Loucy (cell line): ENCODE measurements around the gene PDGFC.

ENCODE experiments used
- H2AFZ ChIP-seq: fragments of 200-600 bp; sonication (generic); 2 replicates; pipeline ENCODE4 v1.6.0; 2016; ENCODE audit warnings: antibody characterized with exemption, mild to moderate bottlenecking, low read length, moderate library complexity
- H3F3A ChIP-seq: fragments of 200-600 bp; 2 replicates; pipeline ENCODE4 v1.6.0; 2016; ENCODE audit warnings: antibody characterized with exemption, low read depth, mild to moderate bottlenecking
- H3K27me3 ChIP-seq: fragments of 200-600 bp; sonication (generic); 2 replicates; pipeline ENCODE4 v1.6.1; 2014; ENCODE audit warnings: low read length, mild to moderate bottlenecking; ENCODE audit not compliant: insufficient read depth, poor library complexity, severe bottlenecking
- H3K36me3 ChIP-seq: fragments of 200-600 bp; sonication (generic); 2 replicates; pipeline ENCODE4 v1.6.1; 2016; ENCODE audit warnings: low read length; ENCODE audit not compliant: insufficient read depth
- H3K4me1 ChIP-seq: fragments of 200-600 bp; sonication (generic); 2 replicates; pipeline ENCODE4 v1.5.1; 2014; ENCODE audit warnings: low read length, mild to moderate bottlenecking; ENCODE audit not compliant: insufficient read depth, poor library complexity, severe bottlenecking
- H3K4me2 ChIP-seq: fragments of 200-600 bp; sonication (generic); 2 replicates; pipeline ENCODE4 v1.6.0; 2014; ENCODE audit warnings: antibody characterized with exemption, low read length, low read depth, mild to moderate bottlenecking; ENCODE audit not compliant: poor library complexity, severe bottlenecking
- H3K4me3 ChIP-seq: fragments of 200-600 bp; sonication (generic); 2 replicates; pipeline ENCODE4 v1.5.1; 2014; ENCODE audit warnings: low read length, mild to moderate bottlenecking, mixed read lengths; ENCODE audit not compliant: poor library complexity, severe bottlenecking
- H3K79me2 ChIP-seq: fragments of 200-600 bp; sonication (generic); 2 replicates; pipeline ENCODE4 v1.6.1; 2014; ENCODE audit warnings: low read length; ENCODE audit not compliant: insufficient read depth
- H3K9ac ChIP-seq: fragments of 200-600 bp; sonication (generic); 2 replicates; pipeline ENCODE4 v1.6.0; 2014; ENCODE audit warnings: mild to moderate bottlenecking, low read depth, low read length, moderate library complexity; ENCODE audit not compliant: poor library complexity, severe bottlenecking
- H3K9me2 ChIP-seq: fragments of 200-600 bp; sonication (generic); replicated peaks from 2 replicates; pipeline ENCODE4 v1.6.1; 2016; ENCODE audit warnings: low read depth, low read length, mixed read lengths
- H3K9me3 ChIP-seq: fragments of 200-600 bp; sonication (generic); 2 replicates; pipeline ENCODE4 v1.6.1; 2014; ENCODE audit warnings: mild to moderate bottlenecking, antibody characterized with exemption, low read length, low read depth; ENCODE audit not compliant: insufficient read depth
- H4K20me1 ChIP-seq: fragments of 200-600 bp; sonication (generic); 2 replicates; pipeline ENCODE4 v1.6.0; 2014; ENCODE audit warnings: antibody characterized with exemption, low read length, mild to moderate bottlenecking; ENCODE audit not compliant: insufficient read depth, poor library complexity, severe bottlenecking
- EZH2phosphoT487 ChIP-seq: fragments of 200-600 bp; IDR thresholded peaks from 2 replicates; pipeline ENCODE4 v1.6.1; 2018; ENCODE audit warnings: antibody characterized with exemption, mild to moderate bottlenecking, moderate library complexity, borderline replicate concordance
- TF ChIP-seq, protein P1 (sequence below): fragments of 200-600 bp; sonication (generic); conservative IDR thresholded peaks from 2 replicates; pipeline ENCODE4 v1.5.1; 2014; ENCODE audit warnings: mild to moderate bottlenecking, antibody characterized with exemption, low read length

Gene PDGFC

DNA sequence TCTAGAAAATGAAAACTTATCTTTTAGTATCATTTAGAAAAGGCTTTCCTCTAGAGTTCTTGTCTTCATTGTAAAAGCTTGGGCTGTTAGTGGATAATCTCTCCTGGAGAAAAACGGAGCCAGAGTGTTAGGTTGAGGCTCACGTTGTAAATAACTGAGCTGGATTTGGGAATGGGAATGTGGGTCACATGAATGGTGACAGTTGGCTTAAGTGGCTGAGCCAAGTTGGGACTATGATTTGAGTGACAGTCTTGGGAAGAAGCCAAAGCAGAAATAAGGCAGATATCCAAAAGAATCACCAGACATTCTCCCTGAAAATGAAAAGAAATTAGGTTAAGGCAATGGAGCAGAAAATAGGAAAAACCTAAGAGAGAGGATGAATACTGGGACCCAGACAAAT is 33.6 kb upstream of the PDGFC start:
- Histone ChIP-seq H3F3A (no peaks in the 10 kb centered on the region), H3K4me1 (no peaks in the 10 kb centered on the region), H3K4me3 (no peak overlapping the region), H3K9me2 (no peaks in the 10 kb centered on the region), H3K27me3 (no peaks in the 10 kb centered on the region), H2AFZ (no peak overlapping the region), H4K20me1 (no peaks in the 10 kb centered on the region), H3K9me3 (no peaks in the 10 kb centered on the region), H3K9ac (no peak overlapping the region), H3K4me2 (no peak overlapping the region), H3K36me3 (no peaks in the 10 kb centered on the region), H3K79me2 (no peaks in the 10 kb centered on the region)
- TF ChIP-seq EZH2phosphoT487 = no peak
- TF ChIP-seq, protein P1, sequence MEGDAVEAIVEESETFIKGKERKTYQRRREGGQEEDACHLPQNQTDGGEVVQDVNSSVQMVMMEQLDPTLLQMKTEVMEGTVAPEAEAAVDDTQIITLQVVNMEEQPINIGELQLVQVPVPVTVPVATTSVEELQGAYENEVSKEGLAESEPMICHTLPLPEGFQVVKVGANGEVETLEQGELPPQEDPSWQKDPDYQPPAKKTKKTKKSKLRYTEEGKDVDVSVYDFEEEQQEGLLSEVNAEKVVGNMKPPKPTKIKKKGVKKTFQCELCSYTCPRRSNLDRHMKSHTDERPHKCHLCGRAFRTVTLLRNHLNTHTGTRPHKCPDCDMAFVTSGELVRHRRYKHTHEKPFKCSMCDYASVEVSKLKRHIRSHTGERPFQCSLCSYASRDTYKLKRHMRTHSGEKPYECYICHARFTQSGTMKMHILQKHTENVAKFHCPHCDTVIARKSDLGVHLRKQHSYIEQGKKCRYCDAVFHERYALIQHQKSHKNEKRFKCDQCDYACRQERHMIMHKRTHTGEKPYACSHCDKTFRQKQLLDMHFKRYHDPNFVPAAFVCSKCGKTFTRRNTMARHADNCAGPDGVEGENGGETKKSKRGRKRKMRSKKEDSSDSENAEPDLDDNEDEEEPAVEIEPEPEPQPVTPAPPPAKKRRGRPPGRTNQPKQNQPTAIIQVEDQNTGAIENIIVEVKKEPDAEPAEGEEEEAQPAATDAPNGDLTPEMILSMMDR = no peak

DNA sequence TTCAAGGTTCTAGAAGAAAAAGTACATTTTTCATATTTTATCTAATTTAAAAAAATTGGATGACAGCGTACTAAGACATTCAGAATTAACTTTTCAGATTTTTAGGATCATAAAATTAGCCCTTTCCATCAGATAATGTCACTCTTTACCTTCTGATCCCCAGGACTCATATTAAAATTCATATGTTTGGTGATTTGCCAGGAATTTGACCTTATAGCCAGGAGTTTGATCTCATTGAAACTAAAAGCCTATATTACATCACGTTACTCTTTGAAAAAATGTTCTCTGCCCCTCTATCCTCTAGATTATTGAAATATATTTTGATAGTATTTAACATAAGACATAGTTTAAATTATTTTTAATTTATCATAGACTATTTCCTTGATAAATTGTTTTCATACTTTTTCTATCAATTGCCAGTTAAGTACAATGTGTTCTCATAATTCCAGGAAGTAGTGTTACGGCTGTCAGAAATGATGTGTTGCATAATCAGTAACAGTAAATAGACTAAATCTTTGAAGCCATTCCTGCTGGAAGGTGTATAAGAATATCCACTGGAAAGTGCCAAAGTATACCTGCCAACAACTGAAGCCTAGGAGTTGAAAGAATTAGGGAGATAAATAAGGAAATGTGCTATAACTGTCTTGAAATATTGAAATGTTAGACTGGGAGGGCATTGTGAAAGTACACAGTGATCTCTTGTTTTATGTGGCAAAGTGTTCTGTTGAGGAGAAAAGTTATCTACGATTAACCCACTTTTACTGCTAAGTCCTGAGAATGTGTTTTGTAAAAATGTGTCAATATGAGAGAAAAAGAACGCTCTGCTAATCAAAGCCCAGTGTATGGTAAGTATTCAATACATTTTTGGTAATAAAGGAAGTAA is 32.9 kb upstream of the PDGFC start:
- no peak overlapping the region for H3K9ac ChIP-seq
- no peaks in the 10 kb centered on the region for H3K4me1 ChIP-seq
- H3F3A ChIP-seq = no peaks in the 10 kb centered on the region
- no peak for TF ChIP-seq EZH2phosphoT487
- TF ChIP-seq, protein P1 = no peak
- no peaks in the 10 kb centered on the region for H4K20me1 ChIP-seq
- no peak overlapping the region for H3K4me3 ChIP-seq
- H3K9me3 ChIP-seq = no peaks in the 10 kb centered on the region
- H3K4me2 ChIP-seq = no peak overlapping the region
- no peaks in the 10 kb centered on the region for H3K79me2 ChIP-seq
- H3K9me2 ChIP-seq = no peaks in the 10 kb centered on the region
- no peak overlapping the region for H2AFZ ChIP-seq
- no peaks in the 10 kb centered on the region for H3K36me3 ChIP-seq
- no peaks in the 10 kb centered on the region for H3K27me3 ChIP-seq

DNA sequence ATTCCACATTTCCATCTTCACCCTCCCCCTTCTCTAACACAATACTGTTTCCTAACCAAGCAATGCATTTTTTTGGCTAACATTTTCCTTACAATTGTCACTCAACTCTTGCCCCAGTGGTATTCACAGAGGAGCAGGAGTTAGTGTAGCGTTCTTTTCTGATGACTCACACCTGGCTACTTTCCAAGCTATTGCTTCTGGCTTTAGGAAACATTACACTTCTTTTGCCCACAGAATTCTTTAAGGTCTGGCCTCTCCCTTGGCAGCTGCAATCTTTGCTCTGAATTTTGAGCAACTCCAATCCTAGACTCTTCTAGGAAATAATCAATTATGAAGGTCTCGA is 27.5 kb upstream of the PDGFC start:
- Histone ChIP-seq H3K79me2 (no peaks in the 10 kb centered on the region), H4K20me1 (no peaks in the 10 kb centered on the region), H3K27me3 (no peaks in the 10 kb centered on the region), H2AFZ (no peak overlapping the region), H3K36me3 (no peaks in the 10 kb centered on the region), H3K9me3 (no peaks in the 10 kb centered on the region), H3K4me2 (no peak overlapping the region), H3K9me2 (no peaks in the 10 kb centered on the region), H3K9ac (no peak overlapping the region), H3K4me1 (no peaks in the 10 kb centered on the region), H3K4me3 (no peak overlapping the region), H3F3A (no peaks in the 10 kb centered on the region)
- TF ChIP-seq, protein P1 = no peak
- TF ChIP-seq EZH2phosphoT487 = no peak
